Fibroblast of lung (primary cell): ENCODE measurements around the gene SPARC. TPM values are rescaled to one million over a fixed set of nuclear protein-coding genes. Genes with fewer than 3 reads are reported as not detected.
A peak's percentile ranks its signal among the peaks of the same experiment; 100 is the strongest.

Experiments
- DNase-seq, 2 donors: peaks; one replicate each; pipeline versions ENCODE4 v3.0.0 to v3.0.0-alpha.2; 2010; ENCODE audit warnings: low read depth in 2 of 2
- H2AFZ ChIP-seq: 2 replicates; pipeline ENCODE4 v1.5.1; 2012; ENCODE audit warnings: low read length, control low read depth, inconsistent platforms
- H3K27ac ChIP-seq: 2 replicates; pipeline ENCODE4 v1.5.1; 2011; ENCODE audit warnings: low read length, control low read depth; ENCODE audit not compliant: insufficient read depth
- H3K27me3 ChIP-seq: 2 replicates; pipeline ENCODE4 v1.5.1; 2011; ENCODE audit warnings: mild to moderate bottlenecking, low read length; ENCODE audit not compliant: control insufficient read depth, insufficient read depth
- H3K36me3 ChIP-seq: 2 replicates; pipeline ENCODE4 v1.5.1; 2011; ENCODE audit warnings: low read length; ENCODE audit not compliant: control insufficient read depth, insufficient read depth
- H3K4me1 ChIP-seq: 2 replicates; pipeline ENCODE4 v1.5.1; 2011; ENCODE audit warnings: low read length; ENCODE audit not compliant: control insufficient read depth, insufficient read depth; ENCODE audit errors: extremely low read depth
- H3K4me2 ChIP-seq: 2 replicates; pipeline ENCODE4 v1.5.1; 2011; ENCODE audit warnings: low read length, control low read depth; ENCODE audit not compliant: insufficient read depth; ENCODE audit errors: extremely low read depth
- H3K4me3 ChIP-seq, 4 experiments: fragments of 200-600 bp in 1 of 4; sonication (generic) in 1 of 4; replicated peaks in 1 of 4; 2 replicates each; pipeline ENCODE4 v1.5.1; 2011 to 2016; ENCODE audit warnings: low read length in 4 of 4, low read depth in 3 of 4, mild to moderate bottlenecking in 3 of 4, control low read depth in 2 of 4, inconsistent platforms in 1 of 4, mixed read lengths in 1 of 4; ENCODE audit not compliant: insufficient read depth in 1 of 4; ENCODE audit errors: control extremely low read depth in 1 of 4
- H3K79me2 ChIP-seq: 2 replicates; pipeline ENCODE4 v1.5.1; 2012; ENCODE audit warnings: mild to moderate bottlenecking, low read length, inconsistent platforms; ENCODE audit not compliant: control insufficient read depth, insufficient read depth
- H3K9ac ChIP-seq: 2 replicates; pipeline ENCODE4 v1.5.1; 2011; ENCODE audit warnings: mild to moderate bottlenecking, low read length, control low read depth; ENCODE audit not compliant: insufficient read depth
- H3K9me3 ChIP-seq: 2 replicates; pipeline ENCODE4 v1.5.1; 2012; ENCODE audit warnings: low read depth, low read length; ENCODE audit not compliant: control insufficient read depth, insufficient read depth
- H4K20me1 ChIP-seq: 2 replicates; pipeline ENCODE4 v1.5.1; 2011; ENCODE audit warnings: low read length; ENCODE audit not compliant: control insufficient read depth, insufficient read depth; ENCODE audit errors: extremely low read depth
- EZH2 ChIP-seq: IDR thresholded peaks from 2 replicates; pipeline ENCODE4 v1.5.1; 2012; ENCODE audit warnings: low read length, control low read depth, mild to moderate bottlenecking; ENCODE audit errors: missing control alignments
- polyA plus RNA-seq, 2 donors: library from polyadenylated mRNA; depleted of rRNA in 1 of 2; stranded (reverse) in 1 of 2; unstranded in 1 of 2; fragments of >200 nt; gene quantifications; 2 replicates each; pipeline ENCODE4 v1.2.1, GENCODE V29; 2011 to 2012; ENCODE audit warnings: missing spikeins in 1 of 2
- total RNA-seq: library from RNA; depleted of rRNA; stranded (reverse); fragments of >200 nt; gene quantifications from 2 replicates; pipeline ENCODE4 v1.2.1, GENCODE V29; 2014
- TF ChIP-seq, protein P1 (sequence below), 2 donors: IDR thresholded peaks in 1 of 2; conservative IDR thresholded peaks in 1 of 2; 1 replicate in 1 of 2; 2 replicates in 1 of 2; pipeline ENCODE4 v1.5.1; 2011 to 2012; ENCODE audit warnings: low read length in 2 of 2, control low read depth in 1 of 2, inconsistent platforms in 1 of 2, low read depth in 1 of 2, mild to moderate bottlenecking in 1 of 2

SPARC gene
- total and polyA plus RNA-seq, 2 donors (not counting 1 experiment from before 2014, with no cell fraction given), result 408 to 6,513 TPM

DNA sequence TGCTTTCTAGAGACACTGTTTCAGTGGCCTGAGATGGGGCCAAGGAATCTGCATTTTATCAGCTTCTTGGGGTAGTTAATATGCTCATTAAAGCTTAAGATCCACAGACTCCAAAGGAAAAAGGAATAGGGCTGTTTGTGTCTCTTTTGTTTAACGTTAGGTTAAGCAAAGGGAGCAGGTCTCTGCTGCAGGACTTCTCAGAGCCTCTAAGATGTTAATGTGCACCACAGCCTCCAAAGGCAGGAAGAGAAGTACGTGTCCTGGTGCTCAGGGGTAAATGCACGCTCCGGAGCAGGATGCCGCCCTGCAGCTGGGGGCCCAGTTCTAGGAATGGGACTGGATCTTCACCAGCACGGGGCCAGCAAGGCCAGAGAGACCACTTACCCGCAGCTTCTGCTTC lies 19.6 kb downstream of the SPARC start:
- no peaks in the 10 kb centered on the region for H3K9me3 ChIP-seq
- no peak overlapping the region for H3K4me2 ChIP-seq
- no peaks in the 10 kb centered on the region for H3K27me3 ChIP-seq
- H3K79me2 ChIP-seq, result peaks cover 41% of the 10 kb centered on the region
- peak in 1 of 2 donors; percentile 5 for DNase-seq
- H3K36me3 ChIP-seq, result peaks cover 67% of the 10 kb centered on the region
- no peak overlapping the region for H3K9ac ChIP-seq
- no peak for TF ChIP-seq EZH2
- TF ChIP-seq, protein P1, sequence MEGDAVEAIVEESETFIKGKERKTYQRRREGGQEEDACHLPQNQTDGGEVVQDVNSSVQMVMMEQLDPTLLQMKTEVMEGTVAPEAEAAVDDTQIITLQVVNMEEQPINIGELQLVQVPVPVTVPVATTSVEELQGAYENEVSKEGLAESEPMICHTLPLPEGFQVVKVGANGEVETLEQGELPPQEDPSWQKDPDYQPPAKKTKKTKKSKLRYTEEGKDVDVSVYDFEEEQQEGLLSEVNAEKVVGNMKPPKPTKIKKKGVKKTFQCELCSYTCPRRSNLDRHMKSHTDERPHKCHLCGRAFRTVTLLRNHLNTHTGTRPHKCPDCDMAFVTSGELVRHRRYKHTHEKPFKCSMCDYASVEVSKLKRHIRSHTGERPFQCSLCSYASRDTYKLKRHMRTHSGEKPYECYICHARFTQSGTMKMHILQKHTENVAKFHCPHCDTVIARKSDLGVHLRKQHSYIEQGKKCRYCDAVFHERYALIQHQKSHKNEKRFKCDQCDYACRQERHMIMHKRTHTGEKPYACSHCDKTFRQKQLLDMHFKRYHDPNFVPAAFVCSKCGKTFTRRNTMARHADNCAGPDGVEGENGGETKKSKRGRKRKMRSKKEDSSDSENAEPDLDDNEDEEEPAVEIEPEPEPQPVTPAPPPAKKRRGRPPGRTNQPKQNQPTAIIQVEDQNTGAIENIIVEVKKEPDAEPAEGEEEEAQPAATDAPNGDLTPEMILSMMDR (conservative IDR thresholded peaks at IDR 0.05 in 1 of 2, IDR thresholded peaks at IDR 0.05 in 1 of 2; ENCODE audit: low read depth in 1 of 2, low read length in 2 of 2), result no peak
- peak overlapping the region; percentile 35 for H3K27ac ChIP-seq
- H2AFZ ChIP-seq, result no peak overlapping the region
- peaks cover 1% of the 10 kb centered on the region for H4K20me1 ChIP-seq
- peaks cover 76% of the 10 kb centered on the region for H3K4me1 ChIP-seq
- H3K4me3 ChIP-seq, result no peak overlapping the region

DNA sequence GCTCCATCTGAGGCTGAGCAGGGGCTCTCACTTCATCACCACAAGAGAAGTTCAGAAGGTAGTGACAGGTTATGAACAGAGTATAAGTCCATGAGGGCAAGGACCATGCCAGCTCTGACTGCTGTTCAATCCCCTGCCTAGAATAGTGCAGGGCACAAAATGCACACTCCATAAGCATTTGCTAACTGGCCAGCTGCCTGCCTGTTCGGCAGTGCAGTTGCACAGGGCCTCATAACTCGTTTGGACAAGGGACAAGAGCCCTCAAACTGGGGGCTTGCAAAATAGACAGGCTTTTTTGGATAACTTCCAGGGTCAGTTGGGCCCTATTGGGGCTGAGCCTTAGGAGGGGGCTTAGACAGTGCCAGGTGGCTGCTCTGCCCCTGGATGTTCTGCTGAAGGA lies 21.1 kb downstream of the SPARC start:
- Histone ChIP-seq H3K9ac (peak overlapping the region; percentile 10), H2AFZ (no peak overlapping the region), H3K27ac (peak overlapping the region; percentile 82), H3K4me1 (peaks cover 68% of the 10 kb centered on the region), H3K27me3 (no peaks in the 10 kb centered on the region), H3K9me3 (no peaks in the 10 kb centered on the region), H3K36me3 (peaks cover 57% of the 10 kb centered on the region), H3K4me3 (no peak overlapping the region), H3K4me2 (no peak overlapping the region), H4K20me1 (peaks cover 1% of the 10 kb centered on the region), H3K79me2 (peaks cover 31% of the 10 kb centered on the region)
- TF ChIP-seq EZH2, result no peak
- TF ChIP-seq, protein P1 (conservative IDR thresholded peaks at IDR 0.05 in 1 of 2, IDR thresholded peaks at IDR 0.05 in 1 of 2; ENCODE audit: low read depth in 1 of 2, low read length in 2 of 2), result no peak
- DNase-seq, result no peak

DNA sequence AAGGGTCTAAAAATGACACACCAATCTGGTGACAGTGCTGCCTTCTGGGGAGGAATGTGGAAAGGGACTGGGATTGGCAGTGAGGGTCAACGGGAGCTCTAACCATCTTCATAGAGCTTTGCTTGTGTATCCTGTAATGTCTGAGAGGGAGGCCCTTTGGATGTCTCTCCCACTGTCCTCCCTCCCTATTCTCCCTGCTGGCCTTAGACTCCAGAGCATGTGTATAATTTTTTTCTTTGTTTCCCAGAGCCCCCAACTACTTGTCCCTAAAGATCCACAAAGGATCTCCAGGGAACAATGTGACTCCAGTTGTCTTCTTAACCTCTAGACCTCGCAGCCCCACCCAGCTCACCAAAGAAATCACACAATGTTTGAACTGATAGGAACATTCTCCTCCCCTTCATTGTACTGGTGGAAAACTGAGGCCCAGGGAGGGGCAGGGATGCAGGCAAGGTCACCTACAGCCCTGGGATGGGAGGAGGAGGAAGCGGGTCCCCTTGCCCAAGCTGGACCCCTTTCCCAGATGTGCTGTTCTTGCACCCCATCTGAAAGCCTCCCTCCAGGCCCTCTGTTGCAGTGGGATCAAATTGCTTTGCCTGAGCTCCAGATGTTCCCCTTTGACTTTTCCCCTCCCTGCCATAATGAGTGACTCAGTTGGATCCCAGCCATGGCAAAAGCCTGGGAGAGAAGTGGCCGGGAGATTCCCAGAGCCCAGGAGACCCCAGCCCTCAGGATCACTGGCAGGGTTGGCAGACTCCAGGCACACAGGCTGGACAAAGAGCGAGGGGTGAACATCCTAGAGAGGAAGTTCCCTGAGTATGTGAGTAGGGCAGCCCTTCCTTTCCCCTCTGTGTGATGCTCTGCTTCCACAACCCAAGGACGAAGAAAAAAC lies 21.8 kb downstream of the SPARC start:
- peak; percentile 70 to 96 for DNase-seq
- peaks cover 54% of the 10 kb centered on the region for H3K36me3 ChIP-seq
- peaks cover 26% of the 10 kb centered on the region for H3K79me2 ChIP-seq
- H3K27ac ChIP-seq, result peak overlapping the region; percentile 82
- no peaks in the 10 kb centered on the region for H3K27me3 ChIP-seq
- TF ChIP-seq, protein P1 (conservative IDR thresholded peaks at IDR 0.05 in 1 of 2, IDR thresholded peaks at IDR 0.05 in 1 of 2; ENCODE audit: low read depth in 1 of 2, low read length in 2 of 2), result no peak
- H3K9me3 ChIP-seq, result no peaks in the 10 kb centered on the region
- peak overlapping the region; percentile 11 for H3K4me2 ChIP-seq
- H2AFZ ChIP-seq, result no peak overlapping the region
- peak overlapping the region; percentile 10 for H3K9ac ChIP-seq
- H3K4me3 ChIP-seq, result no peak overlapping the region
- peaks cover 62% of the 10 kb centered on the region for H3K4me1 ChIP-seq
- peaks cover 1% of the 10 kb centered on the region for H4K20me1 ChIP-seq
